Endothelial cell of umbilical vein (primary cell): Measurements from ENCODE around the gene VPS37C. TPM values are rescaled to one million over a fixed set of nuclear protein-coding genes. Genes with fewer than 3 reads are reported as not detected.

ENCODE experiments used
- BruUV-seq: library from RNA; stranded (reverse); fragments of 400-500 nt; replicated peaks from 2 replicates; lab custom pipeline; 2021; lab: Mats Ljungman, UMichigan
- CTCF ChIA-PET: fragments of 300-600, 350-600 bp; sonication (Branson Sonifier 250); formaldehyde crosslinking; loops from one replicate; lab custom pipeline; 2021; ENCODE audit warnings: antibody characterized with exemption, inconsistent platforms; lab: Charles Lee
- POLR2A ChIA-PET: fragments of 300-600, 350-600 bp; sonication (Branson Sonifier 250); formaldehyde crosslinking; loops from one replicate; lab custom pipeline; 2021; ENCODE audit warnings: antibody characterized with exemption, inconsistent platforms; lab: Charles Lee
- DNase-seq: peaks from one replicate; pipeline ENCODE4 v3.0.0-alpha.2; 2011; ENCODE audit warnings: low read depth, low spot score
- FAIRE-seq: peaks from 2 replicates; lab custom pipeline; 2011; peaks lifted over from hg19 to GRCh38; lab: Jason Lieb, UNC
- H2AFZ ChIP-seq: 2 replicates; pipeline ENCODE4 v1.6.0; 2012; ENCODE audit warnings: low read depth, low read length, control low read depth, inconsistent platforms
- H3K27ac ChIP-seq: 2 replicates; pipeline ENCODE4 v1.5.1; 2011; ENCODE audit warnings: low read depth, mild to moderate bottlenecking, control low read depth, low read length, moderate library complexity; ENCODE audit not compliant: insufficient read depth
- H3K27me3 ChIP-seq, 2 experiments: 2 replicates each; pipeline versions ENCODE4 v1.6.0 to v1.6.1; 2011; ENCODE audit warnings: low read length in 2 of 2, mixed read lengths in 1 of 2; ENCODE audit not compliant: control insufficient read depth in 2 of 2, insufficient read depth in 2 of 2
- H3K36me3 ChIP-seq, 2 experiments: 2 replicates in 1 of 2; 3 replicates in 1 of 2; pipeline ENCODE4 v1.5.1; 2011; ENCODE audit warnings: low read length in 2 of 2, mild to moderate bottlenecking in 1 of 2, moderate library complexity in 1 of 2; ENCODE audit not compliant: control insufficient read depth in 2 of 2, insufficient read depth in 2 of 2; ENCODE audit errors: extremely low read depth in 1 of 2
- H3K4me1 ChIP-seq: 3 replicates; pipeline ENCODE4 v1.5.1; 2011; ENCODE audit warnings: mild to moderate bottlenecking, low read length; ENCODE audit not compliant: control insufficient read depth, insufficient read depth; ENCODE audit errors: extremely low read depth
- H3K4me2 ChIP-seq: 2 replicates; pipeline ENCODE4 v1.6.1; 2011; ENCODE audit warnings: low read length, control low read depth, mixed read lengths; ENCODE audit not compliant: insufficient read depth
- H3K4me3 ChIP-seq, 3 experiments: fragments of 200-600 bp in 1 of 3; sonication (generic), shearing (Covaris generic) in 1 of 3; replicated peaks in 1 of 3; 2 replicates each; pipeline ENCODE4 v1.5.1; 2011 to 2016; ENCODE audit warnings: control low read depth in 3 of 3, low read length in 3 of 3, mild to moderate bottlenecking in 2 of 3, inconsistent platforms in 1 of 3, low read depth in 1 of 3, moderate library complexity in 1 of 3; ENCODE audit not compliant: insufficient read depth in 1 of 3
- H3K79me2 ChIP-seq: 2 replicates; pipeline ENCODE4 v1.6.0; 2012; ENCODE audit warnings: low read length, inconsistent platforms; ENCODE audit not compliant: control insufficient read depth, insufficient read depth
- H3K9ac ChIP-seq: replicated peaks from 2 replicates; pipeline ENCODE3; 2011; ENCODE audit warnings: low read length, control low read depth; ENCODE audit not compliant: insufficient read depth; ENCODE audit errors: extremely low read depth
- H3K9me1 ChIP-seq: replicated peaks from 3 replicates; pipeline ENCODE4 v1.6.0; 2011; ENCODE audit warnings: mild to moderate bottlenecking, low read length; ENCODE audit not compliant: control insufficient read depth, insufficient read depth; ENCODE audit errors: extremely low read depth
- H3K9me3 ChIP-seq: replicated peaks from 2 replicates; pipeline ENCODE4 v1.5.1; 2012; ENCODE audit warnings: low read length, inconsistent platforms; ENCODE audit not compliant: control insufficient read depth, insufficient read depth
- H4K20me1 ChIP-seq: replicated peaks from 2 replicates; pipeline ENCODE3; 2011; ENCODE audit warnings: mild to moderate bottlenecking, low read length; ENCODE audit not compliant: control insufficient read depth, insufficient read depth; ENCODE audit errors: extremely low read depth
- FOS ChIP-seq: IDR thresholded peaks from 2 replicates; pipeline ENCODE4 v1.6.1; 2011; ENCODE audit warnings: mild to moderate bottlenecking, low read length, moderate library complexity, borderline replicate concordance; ENCODE audit not compliant: insufficient read depth
- GATA2 ChIP-seq: IDR thresholded peaks from 2 replicates; pipeline ENCODE4 v1.7.0; 2011; ENCODE audit warnings: low read depth, mild to moderate bottlenecking, moderate library complexity, mixed read lengths, low read length; ENCODE audit not compliant: insufficient read length, insufficient read depth
- JUN ChIP-seq: IDR thresholded peaks from 2 replicates; pipeline ENCODE4 v1.6.1; 2011; ENCODE audit warnings: borderline replicate concordance, low read depth; ENCODE audit not compliant: insufficient read length, insufficient read depth
- MYC ChIP-seq: IDR thresholded peaks from one replicate; pipeline ENCODE4 v1.6.1; 2011; ENCODE audit warnings: mild to moderate bottlenecking, low read depth, low read length
- POLR2AphosphoS5 ChIP-seq: IDR thresholded peaks from 2 replicates; pipeline ENCODE4 v1.6.1; 2012; ENCODE audit warnings: low read depth, mild to moderate bottlenecking, control low read depth, low read length, moderate library complexity; ENCODE audit not compliant: insufficient read depth
- dilution Hi-C: fragments of 300-500 bp; cut with MboI; formaldehyde crosslinking; loops from one replicate; pipeline ENCODE4 v1.15.0; 2019; ENCODE audit warnings: low sequenced_read_pairs; ENCODE audit not compliant: extremely low pct_ligation_motif_present
- intact Hi-C: fragments of 100-400 bp; cut with micrococcal nuclease; formaldehyde crosslinking; loops from one replicate; pipeline ENCODE4 v1.10.0; 2022
- polyA plus RNA-seq, 4 experiments: library from polyadenylated mRNA; depleted of rRNA in 3 of 4; stranded (reverse) in 3 of 4; unstranded in 1 of 4; fragments of >200 nt; gene quantifications; 2 replicates each; pipeline versions ENCODE4 v1.2.1 to v1.2.3, GENCODE V29; 2011 to 2012; ENCODE audit warnings: missing spikeins in 1 of 4
- total RNA-seq: library from RNA; stranded (reverse); gene quantifications from 2 replicates; pipeline ENCODE4 v1.2.3, GENCODE V29; 2021
- TF ChIP-seq, protein P1 (sequence below), 2 donors: IDR thresholded peaks; 1 replicate in 1 of 2; 2 replicates in 1 of 2; pipeline ENCODE4 v1.5.1; 2011; ENCODE audit warnings: low read length in 2 of 2, mild to moderate bottlenecking in 2 of 2, moderate library complexity in 2 of 2, control low read depth in 1 of 2, inconsistent platforms in 1 of 2, low read depth in 1 of 2; ENCODE audit not compliant: insufficient read depth in 1 of 2; ENCODE audit errors: extremely low read depth in 1 of 2
- TF ChIP-seq, protein P2 (sequence below): IDR thresholded peaks from 2 replicates; pipeline ENCODE4 v1.6.1; 2011; ENCODE audit not compliant: insufficient read depth, insufficient read length

VPS37C gene
- total and polyA plus RNA-seq, 2 donors (not counting 3 experiments of a cell fraction or from before 2014, with no cell fraction given), result 17.7 to 23.4 TPM

DNA sequence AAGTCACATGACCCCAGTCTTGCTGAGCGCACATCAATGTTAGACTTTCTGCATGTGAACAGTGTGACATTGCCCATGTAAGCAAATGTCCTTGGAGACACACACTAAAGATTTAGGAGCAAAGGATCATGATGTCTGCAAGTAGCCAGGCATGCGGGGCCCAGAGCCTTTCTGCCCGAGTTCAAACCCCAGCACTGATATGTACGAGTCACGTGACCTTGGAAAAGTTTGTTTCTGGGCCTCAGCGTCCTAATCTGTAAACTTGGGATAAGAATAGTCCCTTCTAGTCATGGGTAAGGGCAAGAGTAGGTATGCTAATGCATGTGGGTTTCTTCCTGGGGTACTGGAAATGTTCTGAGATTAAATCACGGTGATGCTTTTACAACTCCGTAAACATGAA is 25.3 kb upstream of the VPS37C start:
- no peak for FAIRE-seq
- intact Hi-C loops (loop anchor here (2.0 kb wide), 2 partner anchors 356 to 412 kb away; no protein-coding TSS in a partner anchor), dilution Hi-C loops (no loop called here)
- Histone ChIP-seq H3K79me2 (no peaks in the 10 kb centered on the region), H2AFZ (no peak overlapping the region), H3K9ac (no peak overlapping the region), H3K27ac (no peak overlapping the region), H3K9me3 (no peaks in the 10 kb centered on the region), H3K4me2 (no peak overlapping the region), H3K9me1 (no peaks in the 10 kb centered on the region), H3K27me3 (no peaks in the 10 kb centered on the region), H4K20me1 (no peaks in the 10 kb centered on the region), H3K4me3 (no peak overlapping the region), H3K4me1 (no peaks in the 10 kb centered on the region), H3K36me3 (no peaks in the 10 kb centered on the region)
- TF ChIP-seq MYC (no peak), FOS (no peak), POLR2AphosphoS5 (no peak), GATA2 (no peak), JUN (no peak)
- TF ChIP-seq, protein P1, sequence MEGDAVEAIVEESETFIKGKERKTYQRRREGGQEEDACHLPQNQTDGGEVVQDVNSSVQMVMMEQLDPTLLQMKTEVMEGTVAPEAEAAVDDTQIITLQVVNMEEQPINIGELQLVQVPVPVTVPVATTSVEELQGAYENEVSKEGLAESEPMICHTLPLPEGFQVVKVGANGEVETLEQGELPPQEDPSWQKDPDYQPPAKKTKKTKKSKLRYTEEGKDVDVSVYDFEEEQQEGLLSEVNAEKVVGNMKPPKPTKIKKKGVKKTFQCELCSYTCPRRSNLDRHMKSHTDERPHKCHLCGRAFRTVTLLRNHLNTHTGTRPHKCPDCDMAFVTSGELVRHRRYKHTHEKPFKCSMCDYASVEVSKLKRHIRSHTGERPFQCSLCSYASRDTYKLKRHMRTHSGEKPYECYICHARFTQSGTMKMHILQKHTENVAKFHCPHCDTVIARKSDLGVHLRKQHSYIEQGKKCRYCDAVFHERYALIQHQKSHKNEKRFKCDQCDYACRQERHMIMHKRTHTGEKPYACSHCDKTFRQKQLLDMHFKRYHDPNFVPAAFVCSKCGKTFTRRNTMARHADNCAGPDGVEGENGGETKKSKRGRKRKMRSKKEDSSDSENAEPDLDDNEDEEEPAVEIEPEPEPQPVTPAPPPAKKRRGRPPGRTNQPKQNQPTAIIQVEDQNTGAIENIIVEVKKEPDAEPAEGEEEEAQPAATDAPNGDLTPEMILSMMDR (IDR thresholded peaks at IDR 0.05; ENCODE audit: extremely low read depth in 1 of 2, insufficient read depth in 1 of 2, low read depth in 1 of 2, low read length in 2 of 2), result no peak
- TF ChIP-seq, protein P2, sequence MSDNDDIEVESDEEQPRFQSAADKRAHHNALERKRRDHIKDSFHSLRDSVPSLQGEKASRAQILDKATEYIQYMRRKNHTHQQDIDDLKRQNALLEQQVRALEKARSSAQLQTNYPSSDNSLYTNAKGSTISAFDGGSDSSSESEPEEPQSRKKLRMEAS, result no peak
- no peak for DNase-seq
- no TSS peak for BruUV-seq
- POLR2A ChIA-PET, result no interaction called here
- CTCF ChIA-PET, result interaction anchor here (1.1 to 2.7 kb wide), 6 partner anchors 11 to 411 kb away, joined by 3 to 19 read pairs (median 4); no protein-coding TSS in a partner anchor
